ENCODE measurements around the gene FAM209B.

Gene FAM209B

DNA sequence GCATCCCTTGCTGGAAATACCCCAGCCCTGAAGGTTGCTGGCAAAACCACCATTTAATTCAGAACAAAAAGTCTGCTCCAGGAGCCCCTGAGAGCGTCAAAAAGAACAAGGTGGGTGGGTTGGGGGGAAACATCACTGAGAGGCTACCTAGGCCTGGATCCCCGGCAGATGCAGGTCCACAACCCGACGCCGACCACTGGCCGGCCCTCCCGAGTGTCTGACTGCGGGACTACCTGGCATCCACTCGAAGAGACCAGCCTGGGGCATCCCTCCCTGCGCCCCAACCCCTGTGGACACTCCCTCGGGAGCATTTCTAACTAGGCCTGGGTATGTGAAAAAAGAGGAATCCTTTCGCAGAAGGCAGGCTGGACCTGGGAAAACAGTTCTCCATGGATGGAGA is 47.2 kb downstream of the FAM209B start:
- TF ChIP-seq EZH2phosphoT487 (IDR thresholded peaks at IDR 0.05; ENCODE audit: borderline replicate concordance, low read length) = no peak
- TF ChIP-seq, protein P1, sequence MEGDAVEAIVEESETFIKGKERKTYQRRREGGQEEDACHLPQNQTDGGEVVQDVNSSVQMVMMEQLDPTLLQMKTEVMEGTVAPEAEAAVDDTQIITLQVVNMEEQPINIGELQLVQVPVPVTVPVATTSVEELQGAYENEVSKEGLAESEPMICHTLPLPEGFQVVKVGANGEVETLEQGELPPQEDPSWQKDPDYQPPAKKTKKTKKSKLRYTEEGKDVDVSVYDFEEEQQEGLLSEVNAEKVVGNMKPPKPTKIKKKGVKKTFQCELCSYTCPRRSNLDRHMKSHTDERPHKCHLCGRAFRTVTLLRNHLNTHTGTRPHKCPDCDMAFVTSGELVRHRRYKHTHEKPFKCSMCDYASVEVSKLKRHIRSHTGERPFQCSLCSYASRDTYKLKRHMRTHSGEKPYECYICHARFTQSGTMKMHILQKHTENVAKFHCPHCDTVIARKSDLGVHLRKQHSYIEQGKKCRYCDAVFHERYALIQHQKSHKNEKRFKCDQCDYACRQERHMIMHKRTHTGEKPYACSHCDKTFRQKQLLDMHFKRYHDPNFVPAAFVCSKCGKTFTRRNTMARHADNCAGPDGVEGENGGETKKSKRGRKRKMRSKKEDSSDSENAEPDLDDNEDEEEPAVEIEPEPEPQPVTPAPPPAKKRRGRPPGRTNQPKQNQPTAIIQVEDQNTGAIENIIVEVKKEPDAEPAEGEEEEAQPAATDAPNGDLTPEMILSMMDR (IDR thresholded peaks at IDR 0.05; ENCODE audit: low read depth, low read length, poor library complexity, severe bottlenecking) = no peak
- Histone ChIP-seq H3K9me2 (replicated peaks; ENCODE audit: control insufficient read depth, low read length) (no peaks in the 10 kb centered on the region), H3K9me3 (ENCODE audit: control insufficient read depth, insufficient read depth, low read length) (no peaks in the 10 kb centered on the region), H3K27me3 (ENCODE audit: control insufficient read depth, low read length) (no peaks in the 10 kb centered on the region), H3K4me2 (ENCODE audit: low read length) (no peak overlapping the region), H3F3A (ENCODE audit: control insufficient read depth, insufficient read depth) (no peaks in the 10 kb centered on the region), H3K36me3 (ENCODE audit: control insufficient read depth, low read length) (no peaks in the 10 kb centered on the region), H3K4me1 (ENCODE audit: control insufficient read depth, low read length) (no peaks in the 10 kb centered on the region), H4K20me1 (ENCODE audit: control insufficient read depth, insufficient read depth, low read depth, low read length) (no peaks in the 10 kb centered on the region), H3K4me3 (ENCODE audit: low read length) (no peak overlapping the region), H3K79me2 (ENCODE audit: control insufficient read depth, low read length) (no peaks in the 10 kb centered on the region), H3K27ac (ENCODE audit: low read depth, low read length) (no peak overlapping the region)

DNA sequence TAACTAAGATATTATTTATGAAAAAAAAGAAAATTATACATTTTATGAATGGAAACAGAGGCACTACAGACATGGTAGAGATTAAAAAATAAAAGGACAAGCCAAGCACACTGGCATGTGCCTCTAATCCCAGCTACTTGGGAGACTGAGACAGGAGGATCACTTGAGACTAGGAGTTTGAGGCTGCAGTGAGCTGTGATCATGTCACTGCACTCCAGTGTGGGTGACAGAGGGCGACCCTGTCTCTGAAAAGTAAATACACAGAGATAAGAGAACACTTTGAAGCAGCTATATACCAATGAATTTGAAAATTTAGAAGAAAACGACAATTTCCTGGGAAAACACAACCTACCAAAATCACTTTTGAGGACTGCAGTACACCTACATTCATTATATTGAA is 48.7 kb downstream of the FAM209B start:
- no peaks in the 10 kb centered on the region for H3K27me3 ChIP-seq (ENCODE audit: control insufficient read depth, low read length)
- H3K27ac ChIP-seq (ENCODE audit: low read depth, low read length) = no peak overlapping the region
- H4K20me1 ChIP-seq (ENCODE audit: control insufficient read depth, insufficient read depth, low read depth, low read length) = no peaks in the 10 kb centered on the region
- H3K4me2 ChIP-seq (ENCODE audit: low read length) = no peak overlapping the region
- H3K79me2 ChIP-seq (ENCODE audit: control insufficient read depth, low read length) = no peaks in the 10 kb centered on the region
- no peaks in the 10 kb centered on the region for H3K9me2 ChIP-seq (replicated peaks; ENCODE audit: control insufficient read depth, low read length)
- TF ChIP-seq, protein P1 (IDR thresholded peaks at IDR 0.05; ENCODE audit: low read depth, low read length, poor library complexity, severe bottlenecking) = no peak
- no peak for TF ChIP-seq EZH2phosphoT487 (IDR thresholded peaks at IDR 0.05; ENCODE audit: borderline replicate concordance, low read length)
- no peaks in the 10 kb centered on the region for H3K4me1 ChIP-seq (ENCODE audit: control insufficient read depth, low read length)
- H3K36me3 ChIP-seq (ENCODE audit: control insufficient read depth, low read length) = no peaks in the 10 kb centered on the region
- H3K9me3 ChIP-seq (ENCODE audit: control insufficient read depth, insufficient read depth, low read length) = no peaks in the 10 kb centered on the region
- H3F3A ChIP-seq (ENCODE audit: control insufficient read depth, insufficient read depth) = no peaks in the 10 kb centered on the region
- no peak overlapping the region for H3K4me3 ChIP-seq (ENCODE audit: low read length)

DNA sequence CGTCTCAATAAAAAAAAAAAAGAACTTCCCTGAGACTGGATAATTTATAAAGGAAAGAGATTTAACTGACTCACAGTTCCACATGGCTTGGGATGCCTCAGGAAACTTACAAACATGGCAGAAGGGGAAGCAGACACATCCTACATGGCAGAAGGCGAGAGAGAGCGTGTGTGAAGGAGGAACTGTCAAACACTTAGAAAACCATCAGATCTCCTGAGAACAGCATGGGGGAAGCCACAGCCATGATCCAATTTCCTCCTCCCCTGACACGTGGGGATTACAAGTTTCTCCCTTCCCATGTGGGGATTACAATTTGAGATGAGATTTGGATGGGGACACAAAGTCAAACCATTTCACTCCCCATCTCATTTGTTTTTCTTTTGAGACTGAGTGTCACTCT is 49.5 kb downstream of the FAM209B start:
- no peaks in the 10 kb centered on the region for H3K27me3 ChIP-seq (ENCODE audit: control insufficient read depth, low read length)
- no peaks in the 10 kb centered on the region for H3K9me3 ChIP-seq (ENCODE audit: control insufficient read depth, insufficient read depth, low read length)
- H3K4me3 ChIP-seq (ENCODE audit: low read length) = no peak overlapping the region
- no peaks in the 10 kb centered on the region for H3K9me2 ChIP-seq (replicated peaks; ENCODE audit: control insufficient read depth, low read length)
- no peaks in the 10 kb centered on the region for H3K4me1 ChIP-seq (ENCODE audit: control insufficient read depth, low read length)
- no peaks in the 10 kb centered on the region for H3K79me2 ChIP-seq (ENCODE audit: control insufficient read depth, low read length)
- no peaks in the 10 kb centered on the region for H3K36me3 ChIP-seq (ENCODE audit: control insufficient read depth, low read length)
- TF ChIP-seq EZH2phosphoT487 (IDR thresholded peaks at IDR 0.05; ENCODE audit: borderline replicate concordance, low read length) = no peak
- TF ChIP-seq, protein P1 (IDR thresholded peaks at IDR 0.05; ENCODE audit: low read depth, low read length, poor library complexity, severe bottlenecking) = no peak
- no peak overlapping the region for H3K4me2 ChIP-seq (ENCODE audit: low read length)
- no peaks in the 10 kb centered on the region for H3F3A ChIP-seq (ENCODE audit: control insufficient read depth, insufficient read depth)
- H4K20me1 ChIP-seq (ENCODE audit: control insufficient read depth, insufficient read depth, low read depth, low read length) = no peaks in the 10 kb centered on the region
- H3K27ac ChIP-seq (ENCODE audit: low read depth, low read length) = no peak overlapping the region

DNA sequence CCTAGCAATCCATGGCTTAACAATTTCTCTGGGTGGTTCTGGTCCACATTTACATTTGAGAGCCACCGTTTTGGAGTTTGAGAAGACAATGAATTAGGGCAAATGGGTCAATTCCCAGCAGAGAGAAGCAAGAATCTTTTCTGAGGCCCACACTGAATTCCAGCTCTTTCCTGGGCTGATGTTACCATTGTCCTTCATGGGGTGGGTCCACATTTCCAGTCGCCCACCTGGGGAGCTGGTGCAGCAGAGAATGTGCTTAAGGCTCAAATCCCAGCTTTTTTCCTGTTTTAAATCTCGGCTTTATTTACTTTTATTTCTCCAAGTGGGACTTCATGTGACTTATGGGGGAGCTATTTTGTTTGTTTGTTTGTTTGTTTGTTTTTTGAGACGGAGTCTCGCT is 51.9 kb downstream of the FAM209B start:
- Histone ChIP-seq H3K9me3 (ENCODE audit: control insufficient read depth, insufficient read depth, low read length) (no peaks in the 10 kb centered on the region), H3K27ac (ENCODE audit: low read depth, low read length) (no peak overlapping the region), H3K4me1 (ENCODE audit: control insufficient read depth, low read length) (no peaks in the 10 kb centered on the region), H3K79me2 (ENCODE audit: control insufficient read depth, low read length) (no peaks in the 10 kb centered on the region), H3K27me3 (ENCODE audit: control insufficient read depth, low read length) (no peaks in the 10 kb centered on the region), H3K4me3 (ENCODE audit: low read length) (no peak overlapping the region), H3K36me3 (ENCODE audit: control insufficient read depth, low read length) (no peaks in the 10 kb centered on the region), H4K20me1 (ENCODE audit: control insufficient read depth, insufficient read depth, low read depth, low read length) (no peaks in the 10 kb centered on the region), H3F3A (ENCODE audit: control insufficient read depth, insufficient read depth) (no peaks in the 10 kb centered on the region), H3K4me2 (ENCODE audit: low read length) (no peak overlapping the region), H3K9me2 (replicated peaks; ENCODE audit: control insufficient read depth, low read length) (no peaks in the 10 kb centered on the region)
- no peak for TF ChIP-seq EZH2phosphoT487 (IDR thresholded peaks at IDR 0.05; ENCODE audit: borderline replicate concordance, low read length)
- TF ChIP-seq, protein P1 (IDR thresholded peaks at IDR 0.05; ENCODE audit: low read depth, low read length, poor library complexity, severe bottlenecking) = no peak

All from DOHH2 (cell line).